B cell (primary cell): ENCODE measurements around the gene CAPN15. TPM values are rescaled to one million over a fixed set of nuclear protein-coding genes. Genes with fewer than 3 reads are reported as not detected.

ENCODE experiments used
- ATAC-seq: fragments of 200-7000 bp; cut with Tn5 transposase; one replicate; pipeline ENCODE4 v1.10.0; 2021; ENCODE audit warnings: low read depth, mild to moderate bottlenecking, moderate number of reproducible peaks, moderate library complexity
- CTCF ChIA-PET: fragments of 350-600 bp; sonication (Branson Sonifier 250); formaldehyde crosslinking; loops from one replicate; lab custom pipeline; 2021; ENCODE audit warnings: antibody characterized with exemption, inconsistent platforms; lab: Charles Lee
- POLR2A ChIA-PET: fragments of 350-600 bp; sonication (Branson Sonifier 250); formaldehyde crosslinking; loops from one replicate; lab custom pipeline; 2021; ENCODE audit warnings: antibody characterized with exemption; lab: Charles Lee
- DNase-seq: peaks from one replicate; pipeline ENCODE4 v3.0.0; 2013
- H2AFZ ChIP-seq: 2 replicates; pipeline ENCODE4 v1.6.1; 2012; ENCODE audit warnings: mild to moderate bottlenecking, low read depth, low read length; ENCODE audit not compliant: insufficient read depth, poor library complexity, severe bottlenecking
- H3K27ac ChIP-seq, 2 donors: 1 replicate in 1 of 2; 2 replicates in 1 of 2; pipeline ENCODE4 v1.5.1; 2012 to 2013; ENCODE audit warnings: low read length in 2 of 2, mild to moderate bottlenecking in 2 of 2, moderate library complexity in 1 of 2
- H3K27me3 ChIP-seq, 4 experiments: fragments of 200-600 bp in 1 of 4; sonication (generic) in 1 of 4; replicated peaks in 1 of 4; 1 replicate in 2 of 4; 2 replicates in 2 of 4; pipeline versions ENCODE4 v1.6.1 to v1.7.0; 2013 to 2016; ENCODE audit warnings: low read length in 3 of 4, mild to moderate bottlenecking in 2 of 4, mixed read lengths in 1 of 4, moderate library complexity in 1 of 4; ENCODE audit not compliant: insufficient read depth in 4 of 4, control insufficient read depth in 3 of 4; ENCODE audit errors: control extremely low read depth in 1 of 4
- H3K36me3 ChIP-seq, 2 experiments: replicated peaks in 1 of 2; 1 replicate in 1 of 2; 2 replicates in 1 of 2; pipeline versions ENCODE4 v1.6.1 to v1.7.1; 2013; ENCODE audit warnings: low read length in 1 of 2; ENCODE audit not compliant: insufficient read depth in 2 of 2, control insufficient read depth in 1 of 2; ENCODE audit errors: control extremely low read depth in 1 of 2, extremely low read depth in 1 of 2
- H3K4me1 ChIP-seq, 2 donors: fragments of 200-600 bp in 1 of 2; sonication (generic) in 1 of 2; 1 replicate in 1 of 2; 2 replicates in 1 of 2; pipeline versions ENCODE4 v1.5.1 to v1.6.1; 2013 to 2017; ENCODE audit warnings: low read length in 2 of 2; ENCODE audit not compliant: control insufficient read depth in 2 of 2, insufficient read depth in 2 of 2
- H3K4me2 ChIP-seq: replicated peaks from 2 replicates; pipeline ENCODE3; 2012; ENCODE audit warnings: mild to moderate bottlenecking, low read depth, low read length; ENCODE audit not compliant: poor library complexity, severe bottlenecking
- H3K4me3 ChIP-seq, 5 experiments: fragments of 200-600 bp in 1 of 5; sonication (generic) in 1 of 5; 1 replicate in 3 of 5; 2 replicates in 2 of 5; pipeline versions ENCODE4 v1.5.1 to v1.7.0; 2011 to 2016; ENCODE audit warnings: low read length in 4 of 5, mild to moderate bottlenecking in 4 of 5, low read depth in 2 of 5, control low read depth in 1 of 5, moderate library complexity in 1 of 5; ENCODE audit not compliant: insufficient read depth in 1 of 5; ENCODE audit errors: control extremely low read depth in 1 of 5, extremely low read depth in 1 of 5
- H3K79me2 ChIP-seq: fragments of 200-600 bp; sonication (generic); one replicate; pipeline ENCODE4 v1.6.0; 2016; ENCODE audit warnings: low read length; ENCODE audit not compliant: control insufficient read depth, insufficient read depth
- H3K9ac ChIP-seq: fragments of 200-600 bp; sonication (generic); 2 replicates; pipeline ENCODE4 v1.6.1; 2017; ENCODE audit warnings: mild to moderate bottlenecking, low read length, moderate library complexity
- H3K9me3 ChIP-seq, 3 donors: one replicate each; pipeline versions ENCODE4 v1.6.1 to v1.7.1; 2013; ENCODE audit warnings: low read length in 2 of 3; ENCODE audit not compliant: control insufficient read depth in 2 of 3, insufficient read depth in 1 of 3; ENCODE audit errors: control extremely low read depth in 1 of 3
- H4K20me1 ChIP-seq: 2 replicates; pipeline ENCODE4 v1.6.0; 2012; ENCODE audit warnings: mild to moderate bottlenecking, low read length; ENCODE audit not compliant: insufficient read depth, control insufficient read depth, poor library complexity, severe bottlenecking
- H3K27ac Mint-ChIP-seq: one replicate; pipeline ENCODE4 v1.8.0; 2021; ENCODE audit warnings: mixed read lengths
- H3K27me3 Mint-ChIP-seq: one replicate; pipeline ENCODE4 v1.8.0; 2021; ENCODE audit warnings: mixed read lengths
- H3K4me1 Mint-ChIP-seq: one replicate; pipeline ENCODE4 v1.8.0; 2021; ENCODE audit warnings: mixed read lengths
- H3K4me3 Mint-ChIP-seq: one replicate; pipeline ENCODE4 v1.8.0; 2021; ENCODE audit warnings: mixed read lengths
- H3K9me3 Mint-ChIP-seq: one replicate; pipeline ENCODE4 v1.8.0; 2022; ENCODE audit warnings: mixed read lengths; ENCODE audit not compliant: insufficient read depth
- EZH2 ChIP-seq: IDR thresholded peaks from 2 replicates; pipeline ENCODE4 v1.6.1; 2012; ENCODE audit warnings: borderline replicate concordance, low read depth, mild to moderate bottlenecking, moderate library complexity, low read length; ENCODE audit not compliant: insufficient read depth, poor library complexity, severe bottlenecking
- WGBS: methylation state at CpG from one replicate; pipeline ENCODE4 v1.1.5; 2013; ENCODE audit warnings: missing lambda C conversion rate; ENCODE audit not compliant: insufficient coverage; 5-methylcytosine and 5-hydroxymethylcytosine counted together
- intact Hi-C: fragments of 100-400 bp; cut with micrococcal nuclease; formaldehyde crosslinking; loops from one replicate; pipeline ENCODE4 v1.10.0; 2022
- polyA plus RNA-seq: library from polyadenylated mRNA; depleted of rRNA; stranded (reverse); fragments of >200 nt; gene quantifications from 2 replicates; pipeline ENCODE4 v1.2.3, GENCODE V29; 2012
- total RNA-seq, 2 donors: library from RNA; stranded (reverse); fragments of 120-200 nt in 1 of 2; gene quantifications; 1 replicate in 1 of 2; 2 replicates in 1 of 2; pipeline versions ENCODE4 v1.2.3 to v1.2.4, GENCODE V29; 2013 to 2022
- TF ChIP-seq, protein P1 (sequence below): fragments of 200-600 bp; IDR thresholded peaks from one replicate; pipeline ENCODE4 v1.8.0; 2022; ENCODE audit warnings: antibody characterized with exemption, mild to moderate bottlenecking

The CAPN15 gene
- total and polyA plus RNA-seq, 2 donors (not counting 1 experiment from before 2014, with no cell fraction given) = 67.2 to 77.2 TPM

DNA sequence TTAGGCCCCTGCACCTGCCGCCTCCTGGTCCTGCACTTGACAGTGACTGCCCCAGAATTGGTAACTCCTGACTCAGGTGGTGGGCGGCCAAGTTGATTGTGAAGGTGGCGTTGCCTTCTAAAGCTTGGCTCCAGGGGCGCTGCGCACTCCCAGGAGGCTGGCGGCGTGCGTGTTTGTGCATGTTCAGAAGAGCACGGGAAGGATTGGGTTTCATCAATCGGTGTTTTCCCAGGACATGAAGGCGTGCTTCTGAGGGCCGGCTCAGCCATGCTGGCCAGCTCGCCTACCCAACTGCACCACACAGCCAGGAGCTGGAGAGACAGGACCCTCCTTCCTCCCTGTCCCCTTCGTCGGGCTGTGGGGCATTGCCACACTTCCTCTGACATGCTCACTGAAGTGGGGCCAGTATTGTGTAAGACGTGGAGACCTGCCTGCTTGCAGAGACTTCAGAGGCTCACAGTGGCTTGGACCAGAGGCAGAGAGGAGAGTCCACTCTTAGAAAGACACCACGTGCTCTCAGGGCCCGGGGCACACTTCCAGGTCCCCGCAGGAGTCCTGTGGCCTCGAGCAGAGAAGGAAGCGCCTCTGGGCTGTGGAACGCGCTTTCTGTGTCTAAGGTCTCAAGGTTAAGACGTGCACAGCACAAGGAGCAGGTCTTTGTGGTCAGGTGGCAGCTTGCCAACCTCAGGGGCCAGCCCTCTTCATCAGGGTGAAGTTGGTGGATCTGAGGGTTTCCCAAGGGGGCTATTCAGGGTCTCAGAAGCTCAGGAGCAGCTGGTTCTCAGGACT is 65.2 kb downstream of the CAPN15 start:
- Histone ChIP-seq H3K27ac (no peak overlapping the region), H3K9ac (no peak overlapping the region), H3K9me3 (no peaks in the 10 kb centered on the region), H3K4me2 (no peak overlapping the region), H3K4me3 (no peak overlapping the region), H2AFZ (no peak overlapping the region), H3K79me2 (peaks cover 72% of the 10 kb centered on the region), H4K20me1 (peaks cover 40% of the 10 kb centered on the region), H3K4me1 (peaks cover 14 to 25% of the 10 kb centered on the region in 2 donors), H3K36me3 (no peaks in the 10 kb centered on the region), H3K27me3 (no peaks in the 10 kb centered on the region)
- intact Hi-C loops = no loop called here
- no peak for ATAC-seq
- Mint-ChIP-seq H3K9me3 (no peaks in the 10 kb centered on the region), H3K27me3 (no peaks in the 10 kb centered on the region), H3K27ac (no peak overlapping the region), H3K4me3 (no peak overlapping the region), H3K4me1 (peaks cover 45% of the 10 kb centered on the region)
- no peak for TF ChIP-seq EZH2
- TF ChIP-seq, protein P1, sequence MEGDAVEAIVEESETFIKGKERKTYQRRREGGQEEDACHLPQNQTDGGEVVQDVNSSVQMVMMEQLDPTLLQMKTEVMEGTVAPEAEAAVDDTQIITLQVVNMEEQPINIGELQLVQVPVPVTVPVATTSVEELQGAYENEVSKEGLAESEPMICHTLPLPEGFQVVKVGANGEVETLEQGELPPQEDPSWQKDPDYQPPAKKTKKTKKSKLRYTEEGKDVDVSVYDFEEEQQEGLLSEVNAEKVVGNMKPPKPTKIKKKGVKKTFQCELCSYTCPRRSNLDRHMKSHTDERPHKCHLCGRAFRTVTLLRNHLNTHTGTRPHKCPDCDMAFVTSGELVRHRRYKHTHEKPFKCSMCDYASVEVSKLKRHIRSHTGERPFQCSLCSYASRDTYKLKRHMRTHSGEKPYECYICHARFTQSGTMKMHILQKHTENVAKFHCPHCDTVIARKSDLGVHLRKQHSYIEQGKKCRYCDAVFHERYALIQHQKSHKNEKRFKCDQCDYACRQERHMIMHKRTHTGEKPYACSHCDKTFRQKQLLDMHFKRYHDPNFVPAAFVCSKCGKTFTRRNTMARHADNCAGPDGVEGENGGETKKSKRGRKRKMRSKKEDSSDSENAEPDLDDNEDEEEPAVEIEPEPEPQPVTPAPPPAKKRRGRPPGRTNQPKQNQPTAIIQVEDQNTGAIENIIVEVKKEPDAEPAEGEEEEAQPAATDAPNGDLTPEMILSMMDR = no peak
- DNase-seq = no peak
- CTCF ChIA-PET = interaction anchor here (1.0 kb wide), 1 partner anchor 9 kb away, joined by 4 read pairs; no protein-coding TSS in a partner anchor
- POLR2A ChIA-PET = interaction anchor here (0.6 to 1.4 kb wide), 2 partner anchors 44 to 396 kb away, joined by 3 to 5 read pairs; partner anchors contain the start of gene METTL26
- 85% methylated on average over 22 of the region's 24 CpGs for WGBS

DNA sequence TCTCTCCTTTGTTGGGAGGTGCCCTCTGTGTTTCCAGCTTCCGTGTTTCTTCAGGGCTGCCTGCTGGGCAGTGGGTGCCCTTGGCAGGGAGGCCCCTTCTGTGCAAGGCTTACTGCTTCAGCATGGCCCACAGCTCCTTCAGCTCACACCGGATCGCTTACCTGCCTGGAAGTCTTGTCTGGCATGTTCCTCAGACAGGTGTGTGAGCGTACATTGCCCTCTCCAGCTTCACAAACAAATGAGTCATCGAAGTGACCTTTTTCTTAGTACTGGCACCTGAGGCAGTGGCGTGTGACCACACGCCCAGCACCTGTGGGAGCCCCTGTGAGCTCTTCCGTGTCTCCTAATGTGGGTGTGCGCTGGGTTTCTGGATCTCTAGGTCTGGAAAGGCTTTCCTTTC is 65.9 kb downstream of the CAPN15 start:
- Histone ChIP-seq H3K27me3 (no peaks in the 10 kb centered on the region), H4K20me1 (peaks cover 40% of the 10 kb centered on the region), H3K36me3 (no peaks in the 10 kb centered on the region), H3K4me1 (peaks cover 8 to 18% of the 10 kb centered on the region in 2 donors), H3K4me2 (no peak overlapping the region), H2AFZ (no peak overlapping the region), H3K27ac (no peak overlapping the region), H3K79me2 (peaks cover 72% of the 10 kb centered on the region), H3K4me3 (no peak overlapping the region), H3K9ac (no peak overlapping the region), H3K9me3 (no peaks in the 10 kb centered on the region)
- Mint-ChIP-seq H3K4me1 (peaks cover 39% of the 10 kb centered on the region), H3K4me3 (peak overlapping the region; percentile 14), H3K27ac (peak overlapping the region; percentile 15), H3K27me3 (no peaks in the 10 kb centered on the region), H3K9me3 (no peaks in the 10 kb centered on the region)
- ATAC-seq = no peak
- TF ChIP-seq EZH2 = no peak
- TF ChIP-seq, protein P1 = no peak
- CTCF ChIA-PET = interaction anchor here (0.5 to 1.1 kb wide), 3 partner anchors 8 to 161 kb away, joined by 4 read pairs; no protein-coding TSS in a partner anchor
- POLR2A ChIA-PET = interaction anchor here (0.6 kb wide), 1 partner anchor 218 kb away, joined by 4 read pairs; no protein-coding TSS in a partner anchor
- intact Hi-C loops = no loop called here
- WGBS = 92% methylated on average over 9 of the region's 9 CpGs
- DNase-seq = no peak
